Measurements from ENCODE around the gene PIK3C2B. TPM values are rescaled to one million over a fixed set of nuclear protein-coding genes. Genes with fewer than 3 reads are reported as not detected.

The PIK3C2B gene
- 10 to 100 TPM in 3 of 4 donors, 1 to 10 TPM in 1; 7.4 to 81.5 (median 38.3) TPM for total RNA-seq

- H3K4me1 ChIP-seq = no peaks in the 10 kb centered on the region
- H3K27ac ChIP-seq = peak within 1 kb of the TSS; percentile 87 to 90
- peak; percentile 56 to 64 for TF ChIP-seq POLR2A (IDR thresholded peaks at IDR 0.05)
- TF ChIP-seq, protein P1, sequence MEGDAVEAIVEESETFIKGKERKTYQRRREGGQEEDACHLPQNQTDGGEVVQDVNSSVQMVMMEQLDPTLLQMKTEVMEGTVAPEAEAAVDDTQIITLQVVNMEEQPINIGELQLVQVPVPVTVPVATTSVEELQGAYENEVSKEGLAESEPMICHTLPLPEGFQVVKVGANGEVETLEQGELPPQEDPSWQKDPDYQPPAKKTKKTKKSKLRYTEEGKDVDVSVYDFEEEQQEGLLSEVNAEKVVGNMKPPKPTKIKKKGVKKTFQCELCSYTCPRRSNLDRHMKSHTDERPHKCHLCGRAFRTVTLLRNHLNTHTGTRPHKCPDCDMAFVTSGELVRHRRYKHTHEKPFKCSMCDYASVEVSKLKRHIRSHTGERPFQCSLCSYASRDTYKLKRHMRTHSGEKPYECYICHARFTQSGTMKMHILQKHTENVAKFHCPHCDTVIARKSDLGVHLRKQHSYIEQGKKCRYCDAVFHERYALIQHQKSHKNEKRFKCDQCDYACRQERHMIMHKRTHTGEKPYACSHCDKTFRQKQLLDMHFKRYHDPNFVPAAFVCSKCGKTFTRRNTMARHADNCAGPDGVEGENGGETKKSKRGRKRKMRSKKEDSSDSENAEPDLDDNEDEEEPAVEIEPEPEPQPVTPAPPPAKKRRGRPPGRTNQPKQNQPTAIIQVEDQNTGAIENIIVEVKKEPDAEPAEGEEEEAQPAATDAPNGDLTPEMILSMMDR (IDR thresholded peaks at IDR 0.05) = peak; percentile 14 to 72 (median 52)
- no peaks in the 10 kb centered on the region for H3K9me3 ChIP-seq
- peak; percentile 79 to 81 for DNase-seq
- peak within 1 kb of the TSS; percentile 72 to 85 for H3K4me3 ChIP-seq
- intact Hi-C loops (cut with DNase I; ENCODE audit: low total_unique reads) = no loop called here
- H3K27me3 ChIP-seq = no peaks in the 10 kb centered on the region
- no peaks in the 10 kb centered on the region for H3K36me3 ChIP-seq
Measured at GRCh38 chr1:204494281-204495077, at the start of gene PIK3C2B. TSS of gene PIK3C2B (minus strand) at chr1:204494805. CDS start at chr1:204469802, 25,003 bp downstream.

- Histone ChIP-seq H3K4me3 (no peak overlapping the region), H3K36me3 (no peaks in the 10 kb centered on the region), H3K27me3 (no peaks in the 10 kb centered on the region), H3K4me1 (no peaks in the 10 kb centered on the region), H3K27ac (no peak overlapping the region), H3K9me3 (no peaks in the 10 kb centered on the region)
- intact Hi-C loops (cut with DNase I; ENCODE audit: low total_unique reads) = no loop called here
- TF ChIP-seq, protein P1 (IDR thresholded peaks at IDR 0.05) = no peak
- TF ChIP-seq POLR2A (IDR thresholded peaks at IDR 0.05) = no peak
- no peak for DNase-seq
Measured at GRCh38 chr1:204544321-204544720, 49.7 kb upstream of the PIK3C2B start.

GRCh38 chr1:204541626-204542025, 47.0 kb upstream of the PIK3C2B start:
- H3K27me3 ChIP-seq = no peaks in the 10 kb centered on the region
- H3K36me3 ChIP-seq = no peaks in the 10 kb centered on the region
- intact Hi-C loops (cut with DNase I; ENCODE audit: low total_unique reads) = no loop called here
- DNase-seq = no peak
- H3K9me3 ChIP-seq = no peaks in the 10 kb centered on the region
- no peaks in the 10 kb centered on the region for H3K4me1 ChIP-seq
- H3K4me3 ChIP-seq = no peak overlapping the region
- no peak for TF ChIP-seq POLR2A (IDR thresholded peaks at IDR 0.05)
- TF ChIP-seq, protein P1 (IDR thresholded peaks at IDR 0.05) = no peak
- H3K27ac ChIP-seq = no peak overlapping the region

- Histone ChIP-seq H3K9me3 (no peaks in the 10 kb centered on the region), H3K27ac (no peak overlapping the region), H3K4me1 (no peaks in the 10 kb centered on the region), H3K27me3 (no peaks in the 10 kb centered on the region), H3K4me3 (no peak overlapping the region), H3K36me3 (no peaks in the 10 kb centered on the region)
- TF ChIP-seq, protein P1 (IDR thresholded peaks at IDR 0.05) = no peak
- no peak for TF ChIP-seq POLR2A (IDR thresholded peaks at IDR 0.05)
- no peak for DNase-seq
- intact Hi-C loops (cut with DNase I; ENCODE audit: low total_unique reads) = no loop called here
Measured at GRCh38 chr1:204532832-204533231, 38.2 kb upstream of the PIK3C2B start.

DNA sequence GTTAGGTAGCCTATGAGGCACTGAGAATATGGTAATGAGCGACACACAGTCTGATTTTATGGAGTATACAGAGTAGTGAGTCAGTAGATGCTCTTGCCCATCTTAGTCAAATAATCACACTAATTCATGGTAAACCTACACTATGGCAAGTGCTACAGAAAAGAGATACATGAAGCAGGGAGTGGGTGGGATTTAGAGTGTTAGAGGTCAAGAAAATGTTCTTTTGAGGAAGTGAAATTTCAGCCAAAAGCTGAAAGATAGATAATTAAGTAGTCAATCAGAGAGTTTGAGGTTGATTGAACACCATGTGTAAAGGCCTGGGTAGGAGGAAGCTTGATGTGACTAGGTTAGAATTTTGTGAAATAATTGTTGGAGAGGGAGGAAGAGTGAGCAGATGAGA, 36.3 kb upstream of the PIK3C2B start:
- no peaks in the 10 kb centered on the region for H3K27me3 ChIP-seq
- H3K4me1 ChIP-seq = no peaks in the 10 kb centered on the region
- no peak overlapping the region for H3K4me3 ChIP-seq
- no peaks in the 10 kb centered on the region for H3K9me3 ChIP-seq
- TF ChIP-seq, protein P1 (IDR thresholded peaks at IDR 0.05) = no peak
- no peak for TF ChIP-seq POLR2A (IDR thresholded peaks at IDR 0.05)
- no peaks in the 10 kb centered on the region for H3K36me3 ChIP-seq
- no peak for DNase-seq
- H3K27ac ChIP-seq = no peak overlapping the region
- intact Hi-C loops (cut with DNase I; ENCODE audit: low total_unique reads) = no loop called here
